MCF 10A (cell line): ENCODE measurements around the gene SLC2A6. TPM values are rescaled to one million over a fixed set of nuclear protein-coding genes. Genes with fewer than 3 reads are reported as not detected.

ENCODE experiments used
- BruUV-seq: library from RNA; stranded (reverse); fragments of 400-500 nt; replicated peaks from 2 replicates; lab custom pipeline; 2021; lab: Mats Ljungman, UMichigan
- CTCF ChIA-PET: fragments of 300-600 bp; sonication (Branson Sonifier 250); formaldehyde crosslinking; extraction: SDS; loops from one replicate; lab custom pipeline; 2021; ENCODE audit warnings: antibody characterized with exemption, inconsistent platforms; lab: Yijun Ruan, JAX
- POLR2A ChIA-PET: fragments of 300-600, 350-650 bp; sonication (Branson Sonifier 250); formaldehyde crosslinking; extraction: SDS; loops from one replicate; lab custom pipeline; 2020; ENCODE audit warnings: antibody characterized with exemption, inconsistent platforms; lab: Yijun Ruan, JAX
- DNase-seq: peaks from one replicate; pipeline ENCODE4 v3.0.0-alpha.2; 2018; ENCODE audit not compliant: unreplicated experiment
- H3K27ac Mint-ChIP-seq: one replicate; pipeline ENCODE4 v1.8.0; 2022; ENCODE audit warnings: mild to moderate bottlenecking, low read depth, mixed read lengths; ENCODE audit not compliant: unreplicated experiment
- H3K27me3 Mint-ChIP-seq: one replicate; pipeline ENCODE4 v1.8.0; 2022; ENCODE audit warnings: mixed read lengths; ENCODE audit not compliant: insufficient read depth, unreplicated experiment
- H3K36me3 Mint-ChIP-seq: one replicate; pipeline ENCODE4 v1.8.0; 2022; ENCODE audit warnings: mild to moderate bottlenecking, moderate library complexity, mixed read lengths; ENCODE audit not compliant: insufficient read depth, unreplicated experiment
- H3K4me1 Mint-ChIP-seq: one replicate; pipeline ENCODE4 v1.8.0; 2022; ENCODE audit warnings: mixed read lengths; ENCODE audit not compliant: insufficient read depth, unreplicated experiment
- H3K4me3 Mint-ChIP-seq: one replicate; pipeline ENCODE4 v1.8.0; 2022; ENCODE audit warnings: mild to moderate bottlenecking, moderate library complexity, mixed read lengths; ENCODE audit not compliant: unreplicated experiment
- H3K9me3 Mint-ChIP-seq: one replicate; pipeline ENCODE4 v1.8.0; 2022; ENCODE audit warnings: mixed read lengths; ENCODE audit not compliant: unreplicated experiment
- CTCF ChIP-seq: fragments of 200-600 bp; IDR thresholded peaks from one replicate; pipeline ENCODE4 v1.8.0; 2022; ENCODE audit warnings: antibody characterized with exemption, mild to moderate bottlenecking; ENCODE audit not compliant: unreplicated experiment
- intact Hi-C: fragments of 100-400 bp; cut with micrococcal nuclease; formaldehyde crosslinking; loops from 2 replicates; pipeline ENCODE4 v1.14.1; 2022
- total RNA-seq: library from RNA; stranded (reverse); gene quantifications from 2 replicates; pipeline ENCODE4 v1.2.3, GENCODE V29; 2022

SLC2A6 gene
- total RNA-seq, 1 experiment from 2014 or later = 0.42 TPM

GRCh38 chr9:133515240-133515610, 36.3 kb upstream of the SLC2A6 start:
- Mint-ChIP-seq H3K4me1 (no peaks in the 10 kb centered on the region), H3K9me3 (no peaks in the 10 kb centered on the region), H3K27me3 (peaks cover 14% of the 10 kb centered on the region), H3K27ac (no peak overlapping the region), H3K4me3 (no peak overlapping the region), H3K36me3 (no peaks in the 10 kb centered on the region)
- ChIA-PET CTCF (no interaction called here), POLR2A (no interaction called here)
- intact Hi-C loops = no loop called here
- BruUV-seq = no TSS peak
- TF ChIP-seq CTCF = no peak
- no peak for DNase-seq

- Mint-ChIP-seq H3K9me3 (no peaks in the 10 kb centered on the region), H3K4me3 (no peak overlapping the region), H3K27ac (no peak overlapping the region), H3K36me3 (no peaks in the 10 kb centered on the region), H3K4me1 (peaks cover under 1% of the 10 kb centered on the region), H3K27me3 (peaks cover 14% of the 10 kb centered on the region)
- DNase-seq = no peak
- TF ChIP-seq CTCF = no peak
- BruUV-seq = no TSS peak
- intact Hi-C loops = no loop called here
- ChIA-PET CTCF (interaction anchor here (0.6 kb wide), 1 partner anchor 266 kb away, joined by 3 read pairs; no protein-coding TSS in a partner anchor), POLR2A (no interaction called here)
Measured at GRCh38 chr9:133514460-133515239, 35.8 kb upstream of the SLC2A6 start.

GRCh38 chr9:133513214-133514100, 34.6 kb upstream of the SLC2A6 start:
- Mint-ChIP-seq H3K36me3 (no peaks in the 10 kb centered on the region), H3K27me3 (peaks cover 10% of the 10 kb centered on the region), H3K4me3 (no peak overlapping the region), H3K9me3 (no peaks in the 10 kb centered on the region), H3K4me1 (peaks cover 7% of the 10 kb centered on the region), H3K27ac (no peak overlapping the region)
- no TSS peak for BruUV-seq
- ChIA-PET CTCF (no interaction called here), POLR2A (no interaction called here)
- no peak for TF ChIP-seq CTCF
- no peak for DNase-seq
- intact Hi-C loops = no loop called here
